Measurements from ENCODE around the gene CYREN.

Gene CYREN

DNA sequence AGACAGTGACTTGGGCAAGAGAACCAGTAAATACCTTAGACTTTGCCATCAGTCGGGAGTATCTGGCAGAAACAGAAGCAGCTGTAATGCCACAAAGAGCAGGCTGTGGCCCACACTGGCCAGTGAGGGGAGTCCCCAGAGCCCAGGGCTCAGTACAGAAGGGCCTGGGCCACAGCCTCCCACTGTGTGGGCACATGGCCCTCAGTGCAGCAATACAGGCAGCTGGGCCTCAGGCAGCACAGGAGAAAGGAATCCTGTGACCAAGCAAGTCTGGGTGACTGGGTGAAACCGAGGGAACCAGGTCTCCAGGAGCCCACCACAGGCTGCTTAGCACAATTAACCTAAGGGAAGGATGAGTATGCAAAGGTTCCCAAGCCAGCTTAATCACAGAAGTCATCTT, 26.8 kb upstream of the CYREN start:
- Histone ChIP-seq H3K79me2 (ENCODE audit: control insufficient read depth, insufficient read depth, low read length, unreplicated experiment) (no peaks in the 10 kb centered on the region), H3K4me3 (ENCODE audit: low read depth, low read length) (no peak overlapping the region), H3K27ac (ENCODE audit: low read depth, low read length) (no peak overlapping the region), H3K27me3 (ENCODE audit: insufficient read depth, low read length) (no peaks in the 10 kb centered on the region), H3K36me3 (ENCODE audit: insufficient read depth, low read length) (no peaks in the 10 kb centered on the region), H2AFZ (ENCODE audit: low read length, unreplicated experiment) (no peak overlapping the region), H3K4me1 (ENCODE audit: control insufficient read depth, insufficient read depth, low read length, unreplicated experiment) (peaks cover 6% of the 10 kb centered on the region)

GRCh38 chr7:135195968-135196629, 25.6 kb upstream of the CYREN start:
- Histone ChIP-seq H3K27me3 (ENCODE audit: insufficient read depth, low read length) (no peaks in the 10 kb centered on the region), H3K27ac (ENCODE audit: low read depth, low read length) (no peak overlapping the region), H3K4me1 (ENCODE audit: control insufficient read depth, insufficient read depth, low read length, unreplicated experiment) (peaks cover 6% of the 10 kb centered on the region), H3K4me3 (ENCODE audit: low read depth, low read length) (no peak overlapping the region), H2AFZ (ENCODE audit: low read length, unreplicated experiment) (no peak overlapping the region), H3K79me2 (ENCODE audit: control insufficient read depth, insufficient read depth, low read length, unreplicated experiment) (no peaks in the 10 kb centered on the region), H3K36me3 (ENCODE audit: insufficient read depth, low read length) (no peaks in the 10 kb centered on the region)

- no peak overlapping the region for H3K4me3 ChIP-seq (ENCODE audit: low read depth, low read length)
- no peaks in the 10 kb centered on the region for H3K79me2 ChIP-seq (ENCODE audit: control insufficient read depth, insufficient read depth, low read length, unreplicated experiment)
- peaks cover 6% of the 10 kb centered on the region for H3K4me1 ChIP-seq (ENCODE audit: control insufficient read depth, insufficient read depth, low read length, unreplicated experiment)
- no peaks in the 10 kb centered on the region for H3K27me3 ChIP-seq (ENCODE audit: insufficient read depth, low read length)
- no peak overlapping the region for H2AFZ ChIP-seq (ENCODE audit: low read length, unreplicated experiment)
- H3K27ac ChIP-seq (ENCODE audit: low read depth, low read length): no peak overlapping the region
- no peaks in the 10 kb centered on the region for H3K36me3 ChIP-seq (ENCODE audit: insufficient read depth, low read length)
These were observed 24.6 kb upstream of the CYREN start for GRCh38 chr7:135195156-135195555.

GRCh38 chr7:135194494-135195095, 24.1 kb upstream of the CYREN start:
- Histone ChIP-seq H3K4me1 (ENCODE audit: control insufficient read depth, insufficient read depth, low read length, unreplicated experiment) (peaks cover 6% of the 10 kb centered on the region), H2AFZ (ENCODE audit: low read length, unreplicated experiment) (no peak overlapping the region), H3K27me3 (ENCODE audit: insufficient read depth, low read length) (no peaks in the 10 kb centered on the region), H3K27ac (ENCODE audit: low read depth, low read length) (no peak overlapping the region), H3K36me3 (ENCODE audit: insufficient read depth, low read length) (no peaks in the 10 kb centered on the region), H3K4me3 (ENCODE audit: low read depth, low read length) (no peak overlapping the region), H3K79me2 (ENCODE audit: control insufficient read depth, insufficient read depth, low read length, unreplicated experiment) (no peaks in the 10 kb centered on the region)

DNA sequence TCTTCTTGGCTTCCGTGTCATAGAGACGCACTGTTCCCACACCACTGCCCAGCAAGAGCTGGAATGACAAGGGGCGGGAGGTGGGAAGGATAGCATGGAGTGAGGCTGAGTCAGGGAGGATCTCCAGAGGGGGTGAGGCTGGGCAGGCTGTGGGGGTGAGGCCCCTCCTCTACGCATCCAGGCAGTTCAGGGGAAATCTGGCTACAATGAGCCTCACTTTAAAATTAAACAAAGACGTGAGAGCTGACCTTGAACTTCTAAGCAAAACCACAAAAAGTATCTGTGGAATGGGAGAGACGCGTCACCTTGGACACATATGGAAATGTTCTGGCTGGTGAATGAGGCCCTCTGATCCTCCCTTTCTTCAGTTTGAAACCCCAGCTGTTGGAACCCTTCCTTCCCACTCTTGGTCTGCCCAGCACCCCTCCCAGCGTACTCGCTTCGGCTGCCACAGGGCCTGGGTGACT, 23.1 kb upstream of the CYREN start:
- no peaks in the 10 kb centered on the region for H3K27me3 ChIP-seq (ENCODE audit: insufficient read depth, low read length)
- H3K79me2 ChIP-seq (ENCODE audit: control insufficient read depth, insufficient read depth, low read length, unreplicated experiment): no peaks in the 10 kb centered on the region
- H2AFZ ChIP-seq (ENCODE audit: low read length, unreplicated experiment): no peak overlapping the region
- H3K4me3 ChIP-seq (ENCODE audit: low read depth, low read length): no peak overlapping the region
- H3K4me1 ChIP-seq (ENCODE audit: control insufficient read depth, insufficient read depth, low read length, unreplicated experiment): peaks cover 6% of the 10 kb centered on the region
- no peaks in the 10 kb centered on the region for H3K36me3 ChIP-seq (ENCODE audit: insufficient read depth, low read length)
- H3K27ac ChIP-seq (ENCODE audit: low read depth, low read length): no peak overlapping the region

DNA sequence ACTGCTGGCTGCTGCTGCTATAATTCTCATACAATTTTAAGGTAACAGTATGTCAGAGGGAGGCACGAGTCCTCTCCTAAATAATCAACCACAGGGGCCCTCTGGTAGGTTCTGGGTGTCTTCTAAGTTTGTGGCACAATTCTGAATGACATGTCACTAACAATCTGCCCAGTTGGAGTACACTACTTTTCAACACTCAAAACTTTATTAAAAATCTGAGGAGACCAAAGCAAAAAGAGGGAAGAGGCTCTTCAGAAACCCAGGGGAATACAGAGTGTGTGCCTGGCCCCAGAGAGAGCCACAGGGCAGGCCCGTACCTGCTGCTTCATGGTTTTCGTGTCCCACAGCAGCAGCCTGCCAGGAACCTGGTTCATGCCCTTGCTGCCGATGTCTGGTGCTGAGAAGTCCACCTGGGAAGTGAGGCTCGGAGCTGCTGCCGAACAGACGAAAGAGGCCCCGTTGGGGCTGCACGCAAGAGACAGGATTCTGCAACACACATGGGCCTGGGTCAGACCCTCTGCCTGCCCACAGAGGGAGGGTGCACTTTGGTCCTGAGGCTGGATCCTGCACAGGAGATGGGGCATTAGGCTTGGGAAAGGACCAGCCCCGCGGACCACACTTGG, 22.5 kb upstream of the CYREN start:
- H3K27me3 ChIP-seq (ENCODE audit: insufficient read depth, low read length): no peaks in the 10 kb centered on the region
- H3K4me1 ChIP-seq (ENCODE audit: control insufficient read depth, insufficient read depth, low read length, unreplicated experiment): peaks cover 6% of the 10 kb centered on the region
- H3K4me3 ChIP-seq (ENCODE audit: low read depth, low read length): no peak overlapping the region
- no peaks in the 10 kb centered on the region for H3K36me3 ChIP-seq (ENCODE audit: insufficient read depth, low read length)
- H2AFZ ChIP-seq (ENCODE audit: low read length, unreplicated experiment): no peak overlapping the region
- H3K79me2 ChIP-seq (ENCODE audit: control insufficient read depth, insufficient read depth, low read length, unreplicated experiment): no peaks in the 10 kb centered on the region
- no peak overlapping the region for H3K27ac ChIP-seq (ENCODE audit: low read depth, low read length)

DNA sequence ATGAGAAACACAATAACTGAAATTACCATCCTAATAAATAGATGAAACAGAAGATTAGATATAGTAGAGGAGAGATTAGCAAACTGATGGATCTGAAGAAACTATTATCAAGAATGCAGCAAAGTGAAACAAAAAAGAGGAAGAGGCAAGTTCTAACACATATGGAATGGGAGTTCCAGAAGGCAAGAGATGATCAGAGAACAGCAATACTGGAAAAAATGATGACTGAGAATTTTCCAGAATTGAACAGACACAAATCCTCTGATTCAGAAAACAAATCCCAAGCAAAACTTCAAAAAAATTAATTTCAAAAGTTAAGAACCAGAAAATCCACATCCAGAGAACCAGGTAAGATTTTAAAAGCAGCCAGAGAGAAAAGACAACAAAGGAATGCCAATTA, 20.2 kb upstream of the CYREN start:
- no peak overlapping the region for H2AFZ ChIP-seq (ENCODE audit: low read length, unreplicated experiment)
- H3K27me3 ChIP-seq (ENCODE audit: insufficient read depth, low read length): no peaks in the 10 kb centered on the region
- H3K27ac ChIP-seq (ENCODE audit: low read depth, low read length): no peak overlapping the region
- H3K4me1 ChIP-seq (ENCODE audit: control insufficient read depth, insufficient read depth, low read length, unreplicated experiment): peaks cover 6% of the 10 kb centered on the region
- H3K79me2 ChIP-seq (ENCODE audit: control insufficient read depth, insufficient read depth, low read length, unreplicated experiment): no peaks in the 10 kb centered on the region
- H3K36me3 ChIP-seq (ENCODE audit: insufficient read depth, low read length): no peaks in the 10 kb centered on the region
- no peak overlapping the region for H3K4me3 ChIP-seq (ENCODE audit: low read depth, low read length)

DNA sequence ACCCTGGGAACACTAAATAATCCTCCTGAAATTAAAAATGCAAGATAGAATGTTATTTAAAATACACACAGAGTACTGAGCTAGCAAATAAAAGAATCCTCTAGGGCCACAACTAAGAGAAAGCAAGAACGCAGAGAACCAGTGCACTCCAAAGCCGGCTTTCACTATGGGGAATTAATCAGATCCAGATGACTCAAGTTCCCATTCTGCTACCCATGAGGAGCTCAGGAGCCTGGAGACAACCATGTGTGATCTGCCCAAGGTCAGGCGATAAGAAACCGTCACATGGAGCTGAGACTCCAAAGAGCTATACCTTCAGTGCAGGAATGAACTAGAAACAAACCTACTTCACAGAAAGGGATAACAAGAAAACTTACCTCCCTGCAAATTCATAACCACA, 19.5 kb upstream of the CYREN start:
- peaks cover 3% of the 10 kb centered on the region; the same call in 1 of the 2 replicates for H3K36me3 ChIP-seq (ENCODE audit: insufficient read depth, low read length)

DNA sequence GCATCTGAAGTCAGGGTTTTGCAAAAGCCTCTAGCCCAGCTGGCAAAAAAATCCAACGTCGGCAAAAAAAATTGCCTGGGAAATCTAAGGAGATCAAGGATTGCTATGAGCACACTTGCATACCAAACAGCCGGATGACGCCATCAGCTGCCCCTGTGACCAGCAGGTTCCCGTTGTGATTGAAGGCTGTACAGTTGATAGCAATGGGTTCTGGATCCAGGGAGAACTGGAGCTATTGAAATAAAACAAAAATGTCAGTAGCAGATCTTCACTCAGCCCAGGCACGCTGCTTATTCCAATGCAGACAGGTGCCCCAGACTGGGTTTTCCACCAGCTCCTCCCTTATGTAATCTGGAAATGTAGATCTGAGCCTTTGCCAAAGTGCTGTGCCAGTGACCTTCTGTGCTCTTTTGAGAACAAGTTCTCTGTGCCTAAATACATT, 18.7 kb upstream of the CYREN start:
- H3K27me3 ChIP-seq (ENCODE audit: insufficient read depth, low read length): no peaks in the 10 kb centered on the region
- H3K4me1 ChIP-seq (ENCODE audit: control insufficient read depth, insufficient read depth, low read length, unreplicated experiment): no peaks in the 10 kb centered on the region
- no peak overlapping the region for H3K27ac ChIP-seq (ENCODE audit: low read depth, low read length)
- H3K79me2 ChIP-seq (ENCODE audit: control insufficient read depth, insufficient read depth, low read length, unreplicated experiment): no peaks in the 10 kb centered on the region
- H2AFZ ChIP-seq (ENCODE audit: low read length, unreplicated experiment): no peak overlapping the region
- H3K4me3 ChIP-seq (ENCODE audit: low read depth, low read length): no peak overlapping the region
- peaks cover 3% of the 10 kb centered on the region; the same call in 1 of the 2 replicates for H3K36me3 ChIP-seq (ENCODE audit: insufficient read depth, low read length)

More for the DNA sequence above, 19.5 kb upstream of the CYREN start:
- no peaks in the 10 kb centered on the region for H3K79me2 ChIP-seq (ENCODE audit: control insufficient read depth, insufficient read depth, low read length, unreplicated experiment)
- H3K27ac ChIP-seq (ENCODE audit: low read depth, low read length): no peak overlapping the region
- peaks cover 6% of the 10 kb centered on the region for H3K4me1 ChIP-seq (ENCODE audit: control insufficient read depth, insufficient read depth, low read length, unreplicated experiment)
- no peaks in the 10 kb centered on the region for H3K27me3 ChIP-seq (ENCODE audit: insufficient read depth, low read length)
- H3K4me3 ChIP-seq (ENCODE audit: low read depth, low read length): no peak overlapping the region
- no peak overlapping the region for H2AFZ ChIP-seq (ENCODE audit: low read length, unreplicated experiment)

GRCh38 chr7:135188298-135188984, 17.9 kb upstream of the CYREN start:
- Histone ChIP-seq H3K27ac (ENCODE audit: low read depth, low read length) (no peak overlapping the region), H3K79me2 (ENCODE audit: control insufficient read depth, insufficient read depth, low read length, unreplicated experiment) (no peaks in the 10 kb centered on the region), H3K27me3 (ENCODE audit: insufficient read depth, low read length) (no peaks in the 10 kb centered on the region), H3K4me3 (ENCODE audit: low read depth, low read length) (no peak overlapping the region), H3K36me3 (ENCODE audit: insufficient read depth, low read length) (peaks cover 4% of the 10 kb centered on the region; the same call in 1 of the 2 replicates), H2AFZ (ENCODE audit: low read length, unreplicated experiment) (no peak overlapping the region), H3K4me1 (ENCODE audit: control insufficient read depth, insufficient read depth, low read length, unreplicated experiment) (no peaks in the 10 kb centered on the region)
